Stimulated activated CD4-positive, alpha-beta T cell treated with anti-CD3 and anti-CD28 coated beads, Interleukin-15, amount 100 ng/mL, for 1 hour (primary cell): ENCODE measurements around the gene ROR1.
"Not testable (repeated sequence)": the region's sequence is repeated elsewhere in the genome, so short reads cannot be mapped to it uniquely, and the experiment has no call there.

ENCODE experiments used
- DNase-seq, 2 donors: peaks; one replicate each; pipeline ENCODE4 v3.0.0-alpha.2; 2020; ENCODE audit warnings: low read depth in 1 of 2, low spot score in 1 of 2

Gene ROR1

GRCh38 chr1:63821091-63822005 is 47.5 kb downstream of the ROR1 start:
- DNase-seq = no peak

- DNase-seq = no peak
Observed at GRCh38 chr1:63822540-63822939, 48.7 kb downstream of the ROR1 start.

GRCh38 chr1:63824451-63824850 is 50.6 kb downstream of the ROR1 start:
- DNase-seq = no peak

GRCh38 chr1:63825111-63825510 is 51.3 kb downstream of the ROR1 start:
- DNase-seq = no peak

- not testable (repeated sequence) for DNase-seq
Observed at GRCh38 chr1:63826246-63826861, 52.5 kb downstream of the ROR1 start.

- DNase-seq = no peak
Observed at GRCh38 chr1:63827411-63828321, 53.8 kb downstream of the ROR1 start.

GRCh38 chr1:63828322-63829044 is 54.7 kb downstream of the ROR1 start:
- DNase-seq = no peak

GRCh38 chr1:63829349-63830327 is 55.8 kb downstream of the ROR1 start:
- DNase-seq = no peak

GRCh38 chr1:63831409-63831808 is 57.6 kb downstream of the ROR1 start:
- no peak for DNase-seq

GRCh38 chr1:63833363-63834119 is 59.7 kb downstream of the ROR1 start:
- DNase-seq = no peak

GRCh38 chr1:63835128-63835527 is 61.3 kb downstream of the ROR1 start:
- DNase-seq = no peak

- no peak for DNase-seq
Observed at GRCh38 chr1:63836374-63836773, 62.6 kb downstream of the ROR1 start.

GRCh38 chr1:63836830-63837229 is 63.0 kb downstream of the ROR1 start:
- no peak for DNase-seq

- DNase-seq = no peak
Observed at GRCh38 chr1:63843010-63843409, 69.2 kb downstream of the ROR1 start.

GRCh38 chr1:63843884-63844283 is 70.1 kb downstream of the ROR1 start:
- no peak for DNase-seq

GRCh38 chr1:63845346-63845745 is 71.5 kb downstream of the ROR1 start:
- DNase-seq = no peak

GRCh38 chr1:63847308-63847910 is 73.6 kb downstream of the ROR1 start:
- no peak for DNase-seq

- no peak for DNase-seq
Observed at GRCh38 chr1:63848733-63849132, 74.9 kb downstream of the ROR1 start.

- no peak for DNase-seq
Observed at GRCh38 chr1:63849149-63849548, 75.3 kb downstream of the ROR1 start.
